ENCODE results near the gene CTNND1.

GRCh38 chr11:57764972-57765371, 3.4 kb downstream of the CTNND1 start:
- TF ChIP-seq CTCF (IDR thresholded peaks at IDR 0.05; ENCODE audit: insufficient read depth, low read length, poor library complexity, severe bottlenecking), result no peak
- no peak for TF ChIP-seq EZH2phosphoT487 (conservative IDR thresholded peaks at IDR 0.05; ENCODE audit: low read length)

Measured in SU-DHL-6 (cell line).